ENCODE results near the gene TRMT5.

TRMT5 gene, protein sequence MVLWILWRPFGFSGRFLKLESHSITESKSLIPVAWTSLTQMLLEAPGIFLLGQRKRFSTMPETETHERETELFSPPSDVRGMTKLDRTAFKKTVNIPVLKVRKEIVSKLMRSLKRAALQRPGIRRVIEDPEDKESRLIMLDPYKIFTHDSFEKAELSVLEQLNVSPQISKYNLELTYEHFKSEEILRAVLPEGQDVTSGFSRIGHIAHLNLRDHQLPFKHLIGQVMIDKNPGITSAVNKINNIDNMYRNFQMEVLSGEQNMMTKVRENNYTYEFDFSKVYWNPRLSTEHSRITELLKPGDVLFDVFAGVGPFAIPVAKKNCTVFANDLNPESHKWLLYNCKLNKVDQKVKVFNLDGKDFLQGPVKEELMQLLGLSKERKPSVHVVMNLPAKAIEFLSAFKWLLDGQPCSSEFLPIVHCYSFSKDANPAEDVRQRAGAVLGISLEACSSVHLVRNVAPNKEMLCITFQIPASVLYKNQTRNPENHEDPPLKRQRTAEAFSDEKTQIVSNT

DNA sequence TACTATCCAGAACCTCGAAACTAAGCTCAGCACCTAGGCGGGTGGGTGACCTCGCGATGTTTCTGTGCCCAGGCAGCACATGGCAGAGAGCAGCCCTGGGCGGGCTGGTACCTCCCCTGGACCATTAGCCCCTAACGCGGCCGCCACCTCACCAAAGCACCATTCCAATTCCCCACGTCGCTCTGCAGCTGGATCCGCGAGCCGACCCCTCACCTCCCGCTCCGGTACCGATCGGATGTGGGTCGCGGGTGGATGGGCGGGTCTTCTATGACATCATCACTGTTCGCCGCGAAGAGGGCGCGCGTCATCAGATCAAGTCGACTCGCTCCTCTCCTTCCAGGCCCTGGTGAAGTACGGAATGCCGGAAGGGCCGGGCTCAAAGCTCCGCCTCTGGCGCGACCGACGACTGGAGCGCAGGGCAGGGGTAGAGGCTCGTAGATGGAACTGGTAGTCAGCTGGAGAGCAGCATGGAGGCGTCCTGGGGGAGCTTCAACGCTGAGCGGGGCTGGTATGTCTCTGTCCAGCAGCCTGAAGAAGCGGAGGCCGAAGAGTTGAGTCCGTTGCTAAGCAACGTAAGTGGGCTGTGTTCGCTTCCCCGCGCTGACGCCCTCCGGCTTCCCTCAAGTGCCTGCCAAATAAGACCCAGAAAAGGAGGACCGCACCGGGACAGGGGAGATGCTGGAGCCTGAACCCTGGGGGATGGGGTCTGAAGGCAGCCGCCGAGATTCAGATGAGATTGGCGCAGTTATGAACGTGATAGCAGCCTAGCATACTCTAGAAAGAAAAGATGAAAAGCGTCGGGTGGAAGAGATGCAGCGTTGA, at the start of gene TRMT5, which contains the start of gene SLC38A6:
Gene TRMT5 (minus strand): TSS at position 269 of the 822 bp plus-strand sequence. CDS start 106 bp downstream, at position 163.
Gene SLC38A6 (plus strand): TSS at position 435 of the 822 bp plus-strand sequence. CDS start 33 bp downstream, at position 468.
- ATAC-seq: peak; percentile 97
- peak; percentile 91 for DNase-seq

DNA sequence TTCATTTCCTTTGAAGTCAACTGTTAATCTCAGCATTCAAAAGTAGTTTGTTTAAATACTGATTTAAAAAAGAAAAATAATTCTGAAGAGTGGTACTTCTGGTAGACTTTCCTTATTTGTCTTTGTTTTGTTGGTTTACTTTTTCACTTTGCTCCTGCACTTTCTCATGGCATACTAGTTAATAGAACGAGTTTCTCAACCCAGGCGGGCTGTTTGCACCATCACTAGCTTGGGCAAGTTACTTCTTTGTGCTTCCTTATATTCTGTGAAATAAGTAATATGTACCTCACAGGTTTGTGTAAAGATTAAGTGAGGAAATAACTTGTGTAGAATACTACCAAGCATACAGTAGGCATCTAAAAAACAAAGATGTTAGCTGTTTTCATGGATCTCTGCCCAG, 45.6 kb upstream of the TRMT5 start:
- ATAC-seq: no peak
- DNase-seq: no peak

DNA sequence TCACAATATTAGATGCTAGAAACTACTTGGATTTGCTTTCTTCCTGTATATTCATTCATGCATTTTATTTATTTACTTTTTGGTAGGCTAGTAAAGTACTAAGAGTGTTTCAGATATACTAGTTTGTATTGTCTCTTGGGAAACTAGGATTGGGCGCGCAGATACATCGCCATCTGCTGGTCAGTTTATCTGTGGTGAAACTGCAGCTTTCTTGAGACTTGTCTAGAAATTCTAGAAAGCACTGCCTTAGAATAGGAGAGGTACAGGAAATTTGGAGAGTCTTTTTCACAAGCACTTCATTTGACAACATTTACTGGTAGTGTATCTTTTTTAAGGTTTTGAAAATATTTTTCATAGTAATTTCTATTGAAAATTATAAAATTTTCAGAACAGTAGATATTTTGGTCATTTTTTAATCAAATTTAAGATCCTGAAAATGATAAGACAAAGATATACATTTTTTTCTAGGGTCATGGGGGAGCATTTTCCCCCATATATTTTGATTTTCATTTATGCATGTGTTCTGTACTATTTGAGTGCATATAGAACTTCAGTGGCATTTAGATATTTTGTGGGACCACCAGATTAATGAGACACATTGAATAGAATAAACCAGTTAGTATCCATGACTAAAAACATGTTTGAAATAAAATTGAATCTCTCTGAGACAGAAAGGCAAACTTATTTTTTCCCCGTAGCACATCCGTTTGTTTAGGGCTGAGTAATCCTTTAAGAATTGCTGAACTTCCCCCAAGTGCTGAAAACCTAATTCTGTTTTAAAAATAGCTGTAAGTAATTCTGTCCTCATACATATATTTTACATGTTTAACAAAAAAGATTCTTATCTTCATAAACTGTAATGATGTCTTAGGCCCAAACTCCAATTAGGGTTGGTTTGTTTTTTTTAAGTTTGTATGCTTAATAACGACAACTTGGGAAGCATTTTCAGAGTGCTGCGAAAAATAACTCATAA, 44.7 kb upstream of the TRMT5 start:
- ATAC-seq: no peak
- peak; percentile 50 for DNase-seq

DNA sequence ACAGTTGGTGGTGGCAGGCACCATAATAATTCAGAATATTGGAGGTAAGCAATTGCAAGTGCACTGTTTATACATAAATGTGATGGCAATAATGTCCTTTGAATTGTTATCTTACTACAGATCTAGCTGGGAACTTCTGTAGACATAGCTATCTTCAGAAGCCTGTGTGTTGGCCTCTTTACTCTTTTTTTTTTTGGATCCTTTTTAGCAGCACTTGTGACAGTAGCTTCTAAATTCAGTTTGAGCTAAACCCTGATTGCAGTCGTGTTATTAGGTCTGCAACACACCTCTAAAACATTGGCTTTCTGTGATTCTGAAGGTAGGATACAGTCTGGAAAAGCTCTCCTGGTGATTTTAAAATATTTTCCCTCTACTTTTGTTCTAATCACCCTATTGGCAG, 38.7 kb upstream of the TRMT5 start:
- ATAC-seq (no peak), DNase-seq (no peak)

DNA sequence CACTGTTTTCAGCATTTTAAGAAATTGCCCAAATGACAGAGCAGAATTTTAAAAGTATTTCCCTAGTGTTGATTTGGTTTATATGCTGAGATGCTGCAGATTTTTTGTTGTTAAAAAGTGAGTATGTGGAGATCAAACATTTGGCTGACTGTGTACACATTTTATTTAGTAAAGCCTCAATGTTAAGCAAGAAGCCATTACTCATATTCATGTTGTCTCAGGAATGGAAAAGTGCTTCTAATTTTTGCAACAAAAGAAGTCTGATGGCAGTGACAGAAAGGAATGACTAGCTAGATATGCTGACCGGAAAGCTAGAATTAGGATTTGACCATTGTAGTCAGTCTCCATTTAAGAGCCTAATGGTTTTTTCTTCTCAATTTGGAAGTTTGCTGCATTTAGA, 22.7 kb upstream of the TRMT5 start:
- ATAC-seq (no peak), DNase-seq (no peak)

DNA sequence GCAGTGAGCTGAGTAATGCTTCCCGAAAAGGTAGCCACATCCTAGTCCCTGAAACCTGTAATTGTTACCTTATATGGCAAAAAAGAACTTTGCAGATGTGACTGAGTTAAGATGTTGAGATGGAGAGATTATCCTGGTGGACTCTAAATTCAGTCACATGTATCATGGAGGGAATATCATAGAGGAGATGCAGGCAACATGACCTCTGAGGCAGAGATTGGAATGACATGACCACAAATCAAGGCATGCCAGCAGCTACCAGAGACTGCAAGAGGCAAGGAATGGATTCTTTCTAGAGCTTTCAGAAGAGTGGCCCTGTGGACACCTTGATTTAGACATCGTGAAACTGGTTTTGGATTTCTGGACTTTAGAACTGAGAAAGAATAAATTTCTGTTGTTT, 18.7 kb upstream of the TRMT5 start:
- no peak for ATAC-seq
- DNase-seq: no peak

DNA sequence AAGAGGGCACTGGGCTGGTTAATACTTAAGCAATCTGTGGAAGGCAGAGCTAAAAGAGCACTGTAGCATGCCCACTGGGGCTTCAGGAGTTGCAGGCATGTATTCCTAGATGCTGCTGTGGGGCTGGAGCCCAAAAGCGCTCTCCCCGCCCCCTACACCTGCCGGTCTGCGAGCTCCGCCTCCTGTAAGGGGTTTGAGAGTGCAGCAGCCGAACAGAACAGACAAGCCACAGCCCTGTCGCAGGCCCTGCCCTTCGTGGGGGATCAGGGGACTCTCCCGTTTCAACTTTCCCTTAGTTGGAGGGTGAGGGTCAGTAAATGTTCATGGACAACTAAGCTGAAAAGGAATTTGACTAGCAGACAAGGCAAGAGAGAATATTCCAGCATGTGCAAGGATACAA, 17.7 kb upstream of the TRMT5 start:
- DNase-seq: no peak
- no peak for ATAC-seq

DNA sequence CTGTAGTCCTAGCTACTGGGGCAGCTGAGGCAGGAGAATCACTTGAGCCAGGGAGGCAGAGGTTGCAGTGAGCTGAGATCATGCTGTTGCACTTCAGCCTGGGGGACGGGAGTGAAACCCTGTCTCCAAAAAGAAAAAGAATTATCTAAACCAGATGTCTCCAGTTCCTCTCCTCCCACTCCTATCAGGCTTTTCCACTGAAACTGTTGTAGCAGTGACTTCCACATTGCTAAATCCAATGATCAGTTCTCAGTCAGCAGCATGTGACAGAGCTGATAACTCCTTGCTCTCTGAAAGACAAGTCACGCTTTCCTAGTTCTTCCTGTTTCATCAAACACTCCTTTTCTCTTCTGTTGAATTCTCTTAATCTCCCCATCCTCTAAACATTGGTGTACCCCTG, 8.7 kb upstream of the TRMT5 start:
- ATAC-seq (no peak), DNase-seq (no peak)

DNA sequence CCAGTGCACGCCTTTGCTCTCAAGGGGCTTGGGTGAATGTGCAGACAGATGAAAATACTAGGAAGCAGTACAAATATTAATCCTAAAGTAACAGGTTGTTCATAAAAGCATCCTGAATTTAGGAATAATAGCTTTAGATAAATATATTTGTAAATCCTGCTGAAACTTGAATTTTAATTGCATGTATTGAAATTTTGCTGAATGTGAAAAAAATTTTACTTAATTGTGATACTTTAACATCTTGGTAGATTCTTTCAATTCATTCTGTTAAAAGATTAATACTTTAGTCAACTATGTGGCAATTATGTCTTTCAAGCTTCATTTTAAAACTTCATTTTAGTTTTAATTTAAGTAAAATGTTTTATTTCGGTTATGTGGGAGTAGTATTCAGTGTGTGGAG, 5.6 kb upstream of the TRMT5 start:
- no peak for ATAC-seq
- no peak for DNase-seq

DNA sequence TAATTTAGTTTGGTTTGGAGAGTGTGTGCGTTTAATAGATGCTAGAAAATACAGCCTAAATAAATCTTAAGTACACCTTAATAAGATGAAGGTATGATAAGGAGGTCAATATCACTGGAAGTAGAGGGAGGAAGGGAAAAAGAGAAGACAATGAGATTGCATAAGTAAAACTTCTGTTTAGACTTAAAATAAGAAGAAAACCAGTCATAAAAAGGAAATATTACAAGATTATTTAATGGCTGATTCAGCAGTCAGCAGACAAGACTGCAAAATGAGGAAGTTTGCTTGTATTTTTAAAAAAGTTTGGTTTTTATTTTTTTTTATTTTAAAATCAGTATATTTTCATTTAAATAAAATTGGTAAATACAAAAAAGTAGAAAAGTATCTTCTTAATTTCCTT, 3.3 kb upstream of the TRMT5 start:
- DNase-seq: no peak
- no peak for ATAC-seq

DNA sequence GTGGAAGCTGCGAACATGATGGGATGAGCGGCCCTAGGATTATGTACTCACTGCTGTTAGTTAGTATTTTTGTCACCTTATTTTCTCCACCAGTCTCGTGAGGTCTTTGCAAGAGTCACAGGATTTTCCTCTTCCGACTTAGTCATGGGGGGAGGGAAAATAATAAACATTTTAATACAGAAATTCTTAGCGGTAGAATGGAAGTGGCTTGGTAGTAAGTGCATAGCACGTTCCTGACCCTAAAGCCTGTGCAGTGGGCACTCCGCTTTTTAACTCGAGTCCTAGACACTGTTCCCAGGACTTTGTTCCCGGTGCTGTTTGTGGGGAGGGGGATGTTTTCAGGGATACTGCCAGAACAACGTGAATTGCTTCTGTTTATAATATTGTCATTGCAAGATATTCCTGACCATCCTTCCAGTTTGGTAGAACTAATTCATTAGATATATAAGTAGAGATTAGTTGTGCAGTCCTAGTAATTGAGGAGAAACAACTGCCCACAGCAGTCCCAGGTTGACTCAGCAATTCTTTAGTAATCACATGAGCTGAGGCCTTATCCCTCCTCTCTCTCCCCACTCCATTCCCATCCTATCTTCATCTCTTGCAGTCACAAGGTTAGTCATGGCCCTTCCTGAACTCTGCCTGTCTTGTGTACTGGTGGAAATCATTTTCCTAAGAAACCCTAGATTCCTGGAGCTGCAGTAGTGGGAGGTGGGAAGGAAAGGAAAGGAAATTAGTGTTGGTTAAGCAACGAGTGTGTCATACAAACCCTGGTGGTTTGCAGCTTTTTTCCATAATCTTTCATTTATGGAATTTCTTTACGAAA, 965 bp upstream of the TRMT5 start:
- no peak for ATAC-seq
- DNase-seq: no peak

DNA sequence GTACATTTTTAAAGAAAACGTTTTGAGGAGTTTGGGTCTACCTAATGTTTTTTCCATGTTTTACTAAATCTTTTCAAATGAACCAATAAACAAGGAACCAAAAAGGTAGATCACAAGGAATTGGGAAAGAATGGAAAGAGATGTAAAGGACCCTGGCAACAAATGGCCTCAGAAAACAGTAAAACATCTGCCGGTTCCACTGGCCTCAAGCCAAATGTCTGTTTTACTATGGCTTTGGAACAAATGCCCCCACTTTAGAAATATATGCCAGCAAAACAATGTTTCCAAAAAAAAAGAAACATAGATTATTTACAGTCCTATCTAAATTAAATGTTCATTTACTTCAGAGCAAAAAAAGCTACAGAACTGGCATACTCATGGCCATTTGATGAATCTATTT, 3.0 kb downstream of the TRMT5 start:
- DNase-seq: no peak
- ATAC-seq: no peak

DNA sequence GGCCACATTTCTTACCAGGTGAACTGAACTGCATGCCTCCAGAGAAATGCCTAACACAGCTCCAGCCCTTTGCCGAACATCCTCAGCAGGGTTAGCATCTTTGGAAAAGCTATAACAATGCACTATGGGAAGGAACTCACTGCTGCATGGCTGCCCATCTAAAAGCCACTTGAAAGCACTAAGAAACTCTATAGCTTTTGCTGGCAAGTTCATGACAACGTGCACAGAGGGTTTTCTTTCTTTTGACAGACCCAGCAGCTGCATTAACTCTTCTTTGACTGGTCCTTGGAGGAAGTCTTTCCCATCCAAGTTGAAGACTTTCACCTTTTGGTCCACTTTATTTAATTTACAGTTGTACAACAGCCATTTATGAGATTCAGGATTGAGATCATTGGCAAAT, 5.3 kb downstream of the TRMT5 start:
- no peak for DNase-seq
- no peak for ATAC-seq

DNA sequence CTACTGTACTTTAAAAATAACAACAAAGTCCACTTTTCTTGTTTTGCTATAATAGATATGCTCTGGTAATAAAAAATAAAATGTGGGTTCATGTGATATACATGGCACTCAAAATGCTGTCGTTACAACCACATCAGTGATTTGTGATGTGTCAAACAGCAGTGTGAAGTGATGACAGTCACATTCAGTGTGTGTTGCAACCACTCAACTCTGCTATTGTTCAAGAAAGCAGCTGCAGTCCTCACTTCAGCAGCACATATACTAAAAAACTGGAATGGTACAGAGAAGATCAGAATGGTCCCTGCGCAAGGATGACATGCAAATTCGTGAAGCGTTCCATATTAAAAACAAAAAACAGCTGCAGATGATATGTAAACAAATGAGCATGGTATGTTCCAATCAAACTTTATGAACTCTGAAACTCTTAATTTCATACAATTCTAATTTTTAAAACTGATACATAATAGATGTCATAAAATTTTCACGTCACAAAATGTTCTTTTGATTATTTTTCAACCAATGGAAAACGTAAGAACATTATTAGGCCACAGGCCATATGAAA, 6.7 kb downstream of the TRMT5 start:
- ATAC-seq (no peak), DNase-seq (no peak)

DNA sequence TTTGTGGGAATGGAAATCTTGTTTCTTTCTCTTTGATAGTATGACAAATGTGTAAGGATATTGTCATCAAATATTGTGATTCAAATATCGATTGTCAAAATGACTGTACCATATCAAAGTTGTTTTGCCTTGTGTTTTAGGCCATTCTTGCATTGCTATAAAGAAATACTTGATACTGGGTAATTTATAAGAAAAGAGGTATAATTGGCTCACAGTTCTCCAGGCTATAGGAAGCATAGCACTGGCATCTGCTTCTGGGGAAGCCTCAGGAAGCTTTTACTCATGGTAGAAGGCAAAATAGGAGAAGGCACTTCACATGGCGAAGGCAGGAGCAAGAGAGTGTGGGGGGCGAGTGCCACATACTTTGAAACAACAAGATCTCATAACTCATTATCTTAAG, 7.8 kb downstream of the TRMT5 start:
- no peak for ATAC-seq
- DNase-seq: no peak

DNA sequence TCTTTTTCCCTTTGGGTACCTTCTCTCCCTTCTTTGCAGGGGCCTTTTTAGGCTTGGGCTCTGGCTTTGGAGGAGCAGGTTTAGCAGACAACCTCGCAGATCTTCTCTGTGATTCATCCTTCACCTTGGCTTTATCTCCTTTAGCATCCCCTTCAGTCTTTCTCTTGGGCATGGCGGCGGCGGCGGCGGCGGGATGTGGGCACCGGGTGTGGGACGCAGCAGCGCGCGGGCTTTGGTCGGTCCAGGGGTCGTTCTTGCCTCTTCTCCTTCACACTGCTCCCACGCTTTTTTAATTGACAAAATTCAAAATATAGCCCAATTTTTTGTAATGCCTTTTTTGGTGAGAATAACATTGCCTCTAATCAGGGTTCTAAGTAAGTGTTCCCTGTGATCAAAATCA, 8.6 kb downstream of the TRMT5 start:
- ATAC-seq (no peak), DNase-seq (no peak)

DNA sequence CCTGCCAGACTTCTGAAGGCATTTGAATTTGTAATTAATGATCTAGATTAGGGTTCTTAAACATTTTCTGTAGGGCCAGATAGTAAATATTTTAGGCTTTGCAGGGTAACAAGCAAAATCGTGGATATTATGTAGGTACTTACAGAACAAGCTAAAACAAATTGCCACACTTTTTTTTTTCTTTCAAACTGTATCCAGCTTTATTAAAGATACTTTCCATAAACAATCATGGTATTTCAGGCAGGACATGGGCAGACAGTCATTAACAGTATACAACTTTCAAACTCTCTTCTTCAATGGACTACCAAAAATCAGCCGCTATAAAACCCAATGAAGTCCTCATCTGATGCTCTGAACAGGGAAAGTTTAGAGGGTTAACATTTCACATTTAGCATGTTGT, 9.6 kb downstream of the TRMT5 start:
- DNase-seq (no peak), ATAC-seq (no peak)

DNA sequence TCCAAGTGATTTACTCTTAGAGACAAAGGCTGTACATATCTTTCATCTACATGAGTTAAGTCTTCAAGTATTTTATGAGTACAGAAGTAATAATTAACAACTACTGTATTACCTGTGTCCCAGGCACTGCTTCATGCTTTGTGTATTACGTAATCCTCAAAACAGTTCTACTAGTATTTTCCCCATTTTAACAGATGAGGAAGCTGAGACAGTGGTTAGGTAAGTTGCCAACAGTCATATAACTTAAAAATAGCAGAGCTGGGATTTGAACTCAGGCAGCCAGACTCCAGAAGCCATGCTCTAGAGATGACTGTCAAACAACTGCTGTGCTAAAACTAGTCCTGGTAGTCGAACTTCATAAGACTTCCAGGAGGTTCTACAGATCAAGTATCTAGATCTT, 10.7 kb downstream of the TRMT5 start:
- DNase-seq (no peak), ATAC-seq (no peak)

DNA sequence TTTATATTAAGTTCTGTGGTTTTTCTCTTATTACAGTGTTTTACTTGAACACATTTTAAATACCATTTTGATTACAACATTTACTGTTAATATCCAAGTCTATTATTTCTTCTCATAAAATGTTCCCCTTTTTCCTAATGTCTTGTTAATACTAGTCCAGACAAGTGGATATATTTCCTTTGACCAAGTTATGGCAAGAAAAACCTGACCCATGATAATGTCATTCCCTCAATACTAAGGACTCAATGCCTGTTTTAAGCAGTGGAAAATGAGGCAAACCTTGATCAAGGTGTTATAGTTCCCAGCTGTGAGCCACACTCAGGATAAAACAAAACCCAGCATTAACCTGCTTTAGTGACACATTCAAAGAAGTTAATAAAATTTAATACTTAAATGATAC, 12.2 kb downstream of the TRMT5 start:
- ATAC-seq: no peak
- DNase-seq: no peak

DNA sequence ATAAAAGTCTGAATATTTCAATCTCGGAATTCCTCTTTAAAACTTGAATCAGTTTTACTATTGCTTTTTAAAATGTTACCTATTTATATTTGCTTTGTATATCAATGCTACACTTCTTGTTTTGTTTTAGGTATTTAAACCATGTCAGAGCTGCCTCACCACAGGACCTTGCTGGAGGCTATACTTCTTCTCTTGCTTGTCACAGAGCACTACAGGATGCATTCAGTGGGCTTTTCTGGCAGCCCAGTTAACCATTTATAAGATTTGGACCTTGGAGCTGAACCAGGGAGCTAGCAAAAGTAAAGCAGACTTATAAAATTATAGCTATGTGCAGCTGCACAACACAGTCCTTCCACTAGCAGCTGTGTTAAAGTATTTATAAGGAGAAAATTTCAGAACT, 12.8 kb downstream of the TRMT5 start:
- no peak for ATAC-seq
- no peak for DNase-seq

DNA sequence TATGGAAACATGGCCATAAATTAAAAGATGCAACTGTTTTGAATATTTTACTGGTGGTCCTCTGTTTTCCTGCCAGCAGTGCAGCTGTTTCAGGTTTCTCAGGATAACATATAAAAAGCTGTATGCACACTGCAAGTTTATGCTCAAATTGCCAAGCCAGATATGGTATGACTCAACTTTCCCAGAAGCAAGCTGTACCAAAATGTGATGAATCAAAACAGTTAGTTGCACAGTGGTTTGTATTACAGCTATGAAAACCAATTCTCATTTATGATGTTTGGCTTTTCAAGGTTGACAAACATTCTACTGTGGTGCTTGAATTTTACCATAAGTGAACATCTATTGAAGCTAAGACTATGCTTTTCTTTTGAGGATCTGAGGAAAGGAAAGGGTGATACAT, 15.5 kb downstream of the TRMT5 start:
- DNase-seq (no peak), ATAC-seq (peak; percentile 72)

All from stimulated activated naive CD8-positive, alpha-beta T cell treated with anti-CD3 and anti-CD28 coated beads, Interleukin-15, Interleukin-2, amounts not matched to agents 100 U/mL and 50 U/mL, for 24 hours (primary cell).